ENCODE measurements around the gene FBXL2. TPM values are rescaled to one million over a fixed set of nuclear protein-coding genes. Genes with fewer than 3 reads are reported as not detected.

FBXL2 gene
- total RNA-seq, 1 donor from 2014 or later = 16.0 TPM

DNA sequence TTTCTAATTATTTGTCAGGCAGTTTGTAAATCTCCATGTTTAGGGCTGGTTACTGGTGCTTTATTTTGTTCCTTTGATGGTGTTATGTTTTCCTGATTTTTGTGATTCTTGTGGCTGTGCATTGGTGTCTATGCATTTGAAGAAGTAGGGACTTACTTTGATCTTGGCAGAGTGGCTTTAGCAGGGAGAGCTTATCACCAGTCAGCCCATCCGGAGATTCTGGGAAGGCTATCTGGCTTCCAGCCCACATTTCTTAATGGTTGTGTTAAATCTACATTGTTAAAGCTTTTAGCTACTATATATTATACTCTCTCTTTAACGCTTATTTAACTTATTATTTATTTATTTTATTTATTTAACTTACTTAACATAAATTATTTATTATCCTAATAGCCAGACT lies 35.1 kb downstream of the FBXL2 start:
- no peak for TF ChIP-seq CTCF (IDR thresholded peaks at IDR 0.05)
- Mint-ChIP-seq H3K9me3 (ENCODE audit: unreplicated experiment) (peaks cover 10% of the 10 kb centered on the region), H3K4me3 (ENCODE audit: unreplicated experiment) (no peak overlapping the region), H3K36me3 (ENCODE audit: unreplicated experiment) (peaks cover 37% of the 10 kb centered on the region), H3K27me3 (ENCODE audit: unreplicated experiment) (no peaks in the 10 kb centered on the region), H3K27ac (ENCODE audit: unreplicated experiment) (no peak overlapping the region), H3K4me1 (ENCODE audit: unreplicated experiment) (peaks cover 23% of the 10 kb centered on the region)
- no peak for DNase-seq (ENCODE audit: extremely low spot score, unreplicated experiment)

DNA sequence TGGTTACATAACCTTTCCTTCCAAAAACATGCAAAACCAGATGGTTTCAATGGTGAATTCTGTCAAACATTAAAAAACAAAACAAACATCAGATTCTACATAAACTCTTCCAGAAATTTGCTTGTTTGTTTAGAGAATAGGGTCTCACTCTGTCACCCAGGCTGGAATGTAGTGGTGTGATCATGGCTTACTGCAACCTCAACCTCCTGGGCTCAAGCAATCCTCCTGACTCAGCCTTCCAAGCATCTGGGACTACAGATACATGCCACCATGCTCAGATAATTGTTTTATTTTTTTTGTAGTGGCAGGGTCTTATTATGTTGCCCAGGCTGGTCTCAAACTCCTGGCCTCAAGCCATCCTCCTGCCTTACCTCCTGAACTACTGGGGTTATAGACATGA lies 36.1 kb downstream of the FBXL2 start:
- Mint-ChIP-seq H3K27me3 (ENCODE audit: unreplicated experiment) (no peaks in the 10 kb centered on the region), H3K27ac (ENCODE audit: unreplicated experiment) (peak overlapping the region; percentile 42), H3K9me3 (ENCODE audit: unreplicated experiment) (peaks cover 10% of the 10 kb centered on the region)

DNA sequence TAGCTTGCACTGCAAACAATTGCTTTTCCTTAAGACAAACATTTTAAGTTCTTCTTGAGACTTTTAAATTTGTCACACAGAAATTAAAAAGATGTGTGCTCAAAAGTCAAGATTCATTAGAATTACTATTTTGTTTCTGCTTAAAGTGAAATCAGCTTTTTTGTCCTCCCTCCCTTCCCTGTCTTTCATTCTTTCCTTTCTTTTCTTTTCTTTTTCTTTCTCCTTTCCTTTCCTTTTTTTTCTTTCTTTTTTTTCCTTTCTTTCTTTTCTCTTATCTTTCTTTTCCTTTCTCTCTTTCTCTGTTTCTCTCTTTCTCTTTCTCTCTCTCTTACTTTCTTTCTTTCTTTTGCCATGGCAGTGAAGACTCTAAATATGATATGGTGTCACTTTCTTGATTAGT lies 37.8 kb downstream of the FBXL2 start:
- H3K27me3 Mint-ChIP-seq (ENCODE audit: unreplicated experiment) = no peaks in the 10 kb centered on the region
- peak overlapping the region; percentile 46 for H3K27ac Mint-ChIP-seq (ENCODE audit: unreplicated experiment)
- peaks cover 23% of the 10 kb centered on the region for H3K36me3 Mint-ChIP-seq (ENCODE audit: unreplicated experiment)
- H3K9me3 Mint-ChIP-seq (ENCODE audit: unreplicated experiment) = peaks cover 5% of the 10 kb centered on the region
- no peak overlapping the region for H3K4me3 Mint-ChIP-seq (ENCODE audit: unreplicated experiment)
- H3K4me1 Mint-ChIP-seq (ENCODE audit: unreplicated experiment) = peaks cover 40% of the 10 kb centered on the region
- no peak for DNase-seq (ENCODE audit: extremely low spot score, unreplicated experiment)
- TF ChIP-seq CTCF (IDR thresholded peaks at IDR 0.05) = no peak

More for the DNA sequence above, 36.1 kb downstream of the FBXL2 start:
- H3K4me3 Mint-ChIP-seq (ENCODE audit: unreplicated experiment) = no peak overlapping the region
- H3K4me1 Mint-ChIP-seq (ENCODE audit: unreplicated experiment) = peaks cover 29% of the 10 kb centered on the region
- H3K36me3 Mint-ChIP-seq (ENCODE audit: unreplicated experiment) = peaks cover 35% of the 10 kb centered on the region
- DNase-seq (ENCODE audit: extremely low spot score, unreplicated experiment) = no peak
- TF ChIP-seq CTCF (IDR thresholded peaks at IDR 0.05) = no peak

DNA sequence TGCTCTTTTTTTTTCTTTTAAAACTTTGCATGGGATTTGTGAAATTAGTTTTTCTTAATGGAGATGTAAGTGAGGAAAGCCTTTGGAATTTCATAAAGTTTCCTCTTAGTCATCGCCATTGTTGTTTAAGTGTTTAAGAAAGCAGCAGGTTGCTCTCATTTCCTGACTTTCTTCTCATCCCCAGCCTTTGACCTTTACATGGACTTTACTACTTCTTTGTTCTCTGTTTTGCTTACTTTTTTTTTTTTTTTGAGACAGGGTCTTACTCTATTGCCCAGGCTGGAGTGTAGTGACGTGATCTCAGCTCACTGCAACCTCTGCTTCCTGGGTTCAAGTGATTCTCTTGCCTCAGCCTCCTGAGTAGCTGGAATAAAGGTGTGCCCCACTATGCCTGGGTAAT lies 38.6 kb downstream of the FBXL2 start:
- no peak for TF ChIP-seq CTCF (IDR thresholded peaks at IDR 0.05)
- Mint-ChIP-seq H3K4me1 (ENCODE audit: unreplicated experiment) (peaks cover 40% of the 10 kb centered on the region), H3K9me3 (ENCODE audit: unreplicated experiment) (peaks cover 5% of the 10 kb centered on the region), H3K4me3 (ENCODE audit: unreplicated experiment) (no peak overlapping the region), H3K36me3 (ENCODE audit: unreplicated experiment) (peaks cover 27% of the 10 kb centered on the region), H3K27ac (ENCODE audit: unreplicated experiment) (peak overlapping the region; percentile 29), H3K27me3 (ENCODE audit: unreplicated experiment) (no peaks in the 10 kb centered on the region)
- no peak for DNase-seq (ENCODE audit: extremely low spot score, unreplicated experiment)

- no peaks in the 10 kb centered on the region for H3K27me3 Mint-ChIP-seq (ENCODE audit: unreplicated experiment)
- no peak for TF ChIP-seq CTCF (IDR thresholded peaks at IDR 0.05)
- H3K27ac Mint-ChIP-seq (ENCODE audit: unreplicated experiment) = no peak overlapping the region
- H3K36me3 Mint-ChIP-seq (ENCODE audit: unreplicated experiment) = peaks cover 18% of the 10 kb centered on the region
- H3K4me1 Mint-ChIP-seq (ENCODE audit: unreplicated experiment) = peaks cover 45% of the 10 kb centered on the region
- H3K4me3 Mint-ChIP-seq (ENCODE audit: unreplicated experiment) = no peak overlapping the region
- no peak for DNase-seq (ENCODE audit: extremely low spot score, unreplicated experiment)
- no peaks in the 10 kb centered on the region for H3K9me3 Mint-ChIP-seq (ENCODE audit: unreplicated experiment)
These were observed 40.9 kb downstream of the FBXL2 start for GRCh38 chr3:33317963-33318709.

All from osteocyte (in vitro differentiated cells).